Neural progenitor cell (in vitro differentiated cells): ENCODE measurements around the gene DNAJC9. TPM values are rescaled to one million over a fixed set of nuclear protein-coding genes. Genes with fewer than 3 reads are reported as not detected.

Experiments
- DNase-seq: peaks from one replicate; pipeline ENCODE4 v3.0.0-alpha.2; 2016; ENCODE audit warnings: low spot score
- H2AFZ ChIP-seq: fragments of 200-600 bp; sonication (generic); replicated peaks from 2 replicates; pipeline ENCODE4 v1.6.1; 2016; ENCODE audit warnings: antibody characterized with exemption
- H3F3A ChIP-seq: fragments of 200-600 bp; sonication (generic); 2 replicates; pipeline ENCODE4 v1.6.1; 2016; ENCODE audit warnings: antibody characterized with exemption, low read depth
- H3K27ac ChIP-seq: fragments of 200-600 bp; sonication (generic); 2 replicates; pipeline ENCODE4 v1.5.1; 2016; ENCODE audit warnings: mild to moderate bottlenecking
- H3K27me3 ChIP-seq: fragments of 200-600 bp; sonication (generic); 2 replicates; pipeline ENCODE4 v1.6.1; 2016; ENCODE audit warnings: mild to moderate bottlenecking, moderate library complexity
- H3K36me3 ChIP-seq: fragments of 200-600 bp; sonication (generic); 2 replicates; pipeline ENCODE4 v1.5.1; 2016
- H3K4me1 ChIP-seq: fragments of 200-600 bp; sonication (generic); 2 replicates; pipeline ENCODE4 v1.6.1; 2016; ENCODE audit warnings: mixed run types
- H3K4me2 ChIP-seq: fragments of 200-600 bp; sonication (generic); 2 replicates; pipeline ENCODE4 v1.6.1; 2016
- H3K4me3 ChIP-seq: fragments of 200-600 bp; sonication (generic); 2 replicates; pipeline ENCODE4 v1.5.1; 2016
- H3K79me2 ChIP-seq: fragments of 200-600 bp; sonication (generic); 2 replicates; pipeline ENCODE4 v1.6.1; 2016; ENCODE audit warnings: low read depth
- H3K9ac ChIP-seq: fragments of 200-600 bp; sonication (generic); 2 replicates; pipeline ENCODE4 v1.6.1; 2016
- H3K9me3 ChIP-seq: fragments of 200-600 bp; sonication (generic); 2 replicates; pipeline ENCODE4 v1.5.1; 2016; ENCODE audit warnings: low read depth
- H4K20me1 ChIP-seq: fragments of 200-600 bp; sonication (generic); 2 replicates; pipeline ENCODE4 v1.6.1; 2016; ENCODE audit warnings: low read depth
- H3K27ac Mint-ChIP-seq: 3 replicates; pipeline ENCODE4 v1.8.0; 2021; ENCODE audit warnings: mixed read lengths
- H3K27me3 Mint-ChIP-seq: 2 replicates; pipeline ENCODE4 v1.8.0; 2022; ENCODE audit warnings: low read depth, mild to moderate bottlenecking, inconsistent platforms, moderate library complexity, mixed read lengths; ENCODE audit not compliant: insufficient read depth
- H3K36me3 Mint-ChIP-seq: 3 replicates; pipeline ENCODE4 v1.8.0; 2021; ENCODE audit warnings: mixed read lengths
- H3K4me1 Mint-ChIP-seq: 3 replicates; pipeline ENCODE4 v1.8.0; 2021; ENCODE audit warnings: mixed read lengths
- H3K4me3 Mint-ChIP-seq: 3 replicates; pipeline ENCODE4 v1.8.0; 2021; ENCODE audit warnings: mild to moderate bottlenecking, moderate library complexity, mixed read lengths
- H3K9me3 Mint-ChIP-seq: 3 replicates; pipeline ENCODE4 v1.8.0; 2020; ENCODE audit warnings: mixed read lengths
- EZH2 ChIP-seq: fragments of 200-600 bp; sonication (generic); IDR thresholded peaks from 2 replicates; pipeline ENCODE4 v1.6.1; 2017; ENCODE audit warnings: antibody characterized with exemption, mild to moderate bottlenecking, moderate library complexity
- EZH2phosphoT487 ChIP-seq: fragments of 200-600 bp; sonication (generic); IDR thresholded peaks from 2 replicates; pipeline ENCODE4 v1.6.1; 2017; ENCODE audit warnings: antibody characterized with exemption
- total RNA-seq: library from RNA; depleted of rRNA; stranded (reverse); fragments of >200 nt; gene quantifications from 2 replicates; pipeline ENCODE4 v1.2.3, GENCODE V29; 2015; ENCODE audit warnings: low replicate concordance
- TF ChIP-seq, protein P1 (sequence below): fragments of 200-600 bp; sonication (generic); IDR thresholded peaks from 2 replicates; pipeline ENCODE4 v1.5.1; 2017; ENCODE audit warnings: antibody characterized with exemption, mild to moderate bottlenecking

DNAJC9 gene
- total RNA-seq, 1 donor from 2014 or later = 58.0 TPM

DNA sequence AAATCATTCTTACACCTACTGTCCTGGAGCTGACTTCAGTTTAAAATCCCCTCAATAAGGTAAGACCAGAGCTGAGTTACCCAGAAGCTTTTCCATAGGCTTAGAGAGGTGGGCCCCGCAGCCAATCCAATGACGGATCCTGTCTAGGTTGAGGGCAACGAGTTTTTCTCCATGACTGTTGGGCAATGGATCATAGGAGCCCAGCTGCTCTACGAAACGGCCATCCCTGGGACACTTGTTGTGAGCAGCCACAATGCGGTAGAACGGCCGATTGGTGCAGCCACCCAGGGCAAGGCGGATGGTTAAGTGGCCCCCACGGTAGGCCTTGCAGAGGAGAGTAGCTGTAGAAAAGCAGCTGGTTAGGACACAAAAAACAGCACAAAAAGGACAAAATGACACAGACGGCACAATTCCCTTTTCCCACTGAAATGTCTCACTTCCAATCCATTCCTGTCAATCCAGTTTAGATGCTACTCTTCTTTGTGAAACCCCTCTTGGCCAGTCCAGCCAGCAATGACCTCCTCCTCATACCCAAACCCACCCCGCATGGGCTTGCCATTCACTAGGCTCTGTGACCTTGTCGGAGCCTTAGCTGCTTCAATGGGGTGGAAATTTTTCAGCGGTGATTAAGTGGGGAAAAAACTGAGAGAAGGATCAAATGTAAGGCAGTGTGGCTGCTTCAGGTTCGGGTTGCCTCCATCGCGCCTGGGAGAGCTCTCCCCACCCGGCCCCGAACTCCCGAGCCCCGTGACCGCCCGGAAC, 4.8 kb upstream of the DNAJC9 start:
- Mint-ChIP-seq H3K36me3 (peaks cover 9% of the 10 kb centered on the region), H3K4me3 (peak overlapping the region; percentile 98), H3K9me3 (no peaks in the 10 kb centered on the region), H3K27ac (peak overlapping the region; percentile 97), H3K27me3 (peaks cover 4% of the 10 kb centered on the region), H3K4me1 (peaks cover 31% of the 10 kb centered on the region)
- Histone ChIP-seq H3K9me3 (no peaks in the 10 kb centered on the region), H3F3A (peaks cover 45% of the 10 kb centered on the region), H3K9ac (peak overlapping the region; percentile 94), H3K27me3 (no peaks in the 10 kb centered on the region), H3K4me1 (peaks cover 17% of the 10 kb centered on the region), H3K27ac (peak overlapping the region; percentile 70), H3K4me3 (peak overlapping the region; percentile 88), H3K4me2 (peak overlapping the region; percentile 99), H3K79me2 (peaks cover 66% of the 10 kb centered on the region), H4K20me1 (no peaks in the 10 kb centered on the region), H2AFZ (peak overlapping the region; percentile 34), H3K36me3 (peaks cover 5% of the 10 kb centered on the region)
- TF ChIP-seq EZH2 = no peak
- no peak for TF ChIP-seq EZH2phosphoT487
- TF ChIP-seq, protein P1, sequence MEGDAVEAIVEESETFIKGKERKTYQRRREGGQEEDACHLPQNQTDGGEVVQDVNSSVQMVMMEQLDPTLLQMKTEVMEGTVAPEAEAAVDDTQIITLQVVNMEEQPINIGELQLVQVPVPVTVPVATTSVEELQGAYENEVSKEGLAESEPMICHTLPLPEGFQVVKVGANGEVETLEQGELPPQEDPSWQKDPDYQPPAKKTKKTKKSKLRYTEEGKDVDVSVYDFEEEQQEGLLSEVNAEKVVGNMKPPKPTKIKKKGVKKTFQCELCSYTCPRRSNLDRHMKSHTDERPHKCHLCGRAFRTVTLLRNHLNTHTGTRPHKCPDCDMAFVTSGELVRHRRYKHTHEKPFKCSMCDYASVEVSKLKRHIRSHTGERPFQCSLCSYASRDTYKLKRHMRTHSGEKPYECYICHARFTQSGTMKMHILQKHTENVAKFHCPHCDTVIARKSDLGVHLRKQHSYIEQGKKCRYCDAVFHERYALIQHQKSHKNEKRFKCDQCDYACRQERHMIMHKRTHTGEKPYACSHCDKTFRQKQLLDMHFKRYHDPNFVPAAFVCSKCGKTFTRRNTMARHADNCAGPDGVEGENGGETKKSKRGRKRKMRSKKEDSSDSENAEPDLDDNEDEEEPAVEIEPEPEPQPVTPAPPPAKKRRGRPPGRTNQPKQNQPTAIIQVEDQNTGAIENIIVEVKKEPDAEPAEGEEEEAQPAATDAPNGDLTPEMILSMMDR = no peak
- DNase-seq = peak; percentile 21

DNA sequence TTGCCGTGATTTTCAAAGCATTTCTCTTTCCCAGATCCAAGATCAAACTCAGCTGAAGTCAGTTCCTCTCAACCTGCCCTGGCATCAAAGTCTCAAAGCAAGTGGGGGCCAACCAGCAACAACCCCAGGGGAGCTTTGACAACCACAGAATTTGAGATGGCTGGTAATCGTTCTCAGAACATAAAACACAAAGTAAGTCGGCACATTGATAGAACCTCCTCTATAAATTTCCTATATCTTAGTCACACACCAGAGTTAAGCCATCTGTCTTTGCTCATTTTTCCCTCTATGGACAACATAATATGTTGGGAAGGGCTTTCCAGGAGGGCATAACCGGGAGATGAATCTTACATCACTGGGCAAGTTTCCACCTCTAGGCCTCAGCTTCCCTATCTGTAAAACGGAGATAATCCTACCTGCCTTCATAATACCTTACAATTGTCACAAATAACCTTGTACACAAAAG, 1.2 kb upstream of the DNAJC9 start:
- Histone ChIP-seq H3K9ac (no peak overlapping the region), H3K9me3 (no peaks in the 10 kb centered on the region), H3K79me2 (peaks cover 88% of the 10 kb centered on the region), H3K4me2 (no peak overlapping the region), H3K36me3 (peaks cover 12% of the 10 kb centered on the region), H3K27ac (peak overlapping the region; percentile 49), H3F3A (peaks cover 58% of the 10 kb centered on the region), H3K4me3 (no peak overlapping the region), H3K27me3 (no peaks in the 10 kb centered on the region), H4K20me1 (peaks cover 16% of the 10 kb centered on the region), H3K4me1 (peaks cover 20% of the 10 kb centered on the region), H2AFZ (no peak overlapping the region)
- TF ChIP-seq, protein P1 = no peak
- TF ChIP-seq EZH2phosphoT487 = no peak
- no peak for TF ChIP-seq EZH2
- peaks cover 3% of the 10 kb centered on the region for H3K27me3 Mint-ChIP-seq
- H3K36me3 Mint-ChIP-seq = peaks cover 22% of the 10 kb centered on the region
- peaks cover 44% of the 10 kb centered on the region for H3K4me1 Mint-ChIP-seq
- peak overlapping the region; percentile 99 for H3K4me3 Mint-ChIP-seq
- no peak for DNase-seq
- H3K27ac Mint-ChIP-seq = no peak overlapping the region
- H3K9me3 Mint-ChIP-seq = no peaks in the 10 kb centered on the region

DNA sequence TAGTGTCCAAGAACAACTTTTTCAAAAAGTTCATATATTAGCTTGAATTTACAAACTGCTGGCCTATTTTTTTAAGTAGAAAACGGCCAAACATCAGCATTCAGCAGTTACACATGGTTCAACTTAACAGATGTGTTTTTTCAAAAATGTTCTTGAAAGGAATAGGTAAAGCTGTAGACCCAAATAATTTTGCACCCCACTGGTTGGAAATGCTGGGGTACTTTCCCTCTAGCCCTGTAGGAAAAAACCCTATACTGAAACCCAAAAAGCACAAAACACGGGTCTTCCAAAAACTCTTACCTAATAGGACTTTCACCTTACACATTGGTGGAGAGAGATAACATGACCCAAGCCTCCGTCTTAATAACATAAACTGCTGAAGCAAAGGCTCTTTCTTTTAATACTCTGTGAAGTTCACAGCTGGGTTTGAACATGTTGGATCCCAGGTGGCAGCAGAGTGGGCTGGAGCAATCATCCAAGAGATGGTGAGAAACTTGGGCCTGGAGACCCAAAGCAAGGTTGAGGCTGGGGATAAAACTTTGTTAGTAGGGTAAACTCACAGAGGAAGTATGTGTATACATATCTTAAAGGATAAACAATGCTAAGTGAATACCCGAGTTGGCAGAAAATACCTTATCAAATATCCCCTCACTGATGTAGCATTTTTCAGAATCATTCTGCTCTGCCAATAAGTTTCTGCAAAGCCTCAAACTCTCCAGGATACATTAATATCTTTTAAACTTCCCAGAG, 629 bp upstream of the DNAJC9 start:
- TF ChIP-seq, protein P1 = no peak
- no peak for TF ChIP-seq EZH2
- Histone ChIP-seq H3K9ac (no peak overlapping the region), H3K4me2 (peak overlapping the region; percentile 99), H2AFZ (no peak overlapping the region), H3K4me3 (peak overlapping the region; percentile 96), H3K9me3 (no peaks in the 10 kb centered on the region), H3K79me2 (peaks cover 85% of the 10 kb centered on the region), H3K36me3 (peaks cover 13% of the 10 kb centered on the region), H3K27me3 (no peaks in the 10 kb centered on the region), H4K20me1 (peaks cover 17% of the 10 kb centered on the region), H3K4me1 (peaks cover 19% of the 10 kb centered on the region), H3F3A (peaks cover 52% of the 10 kb centered on the region), H3K27ac (peak overlapping the region; percentile 49)
- H3K9me3 Mint-ChIP-seq = no peaks in the 10 kb centered on the region
- H3K4me1 Mint-ChIP-seq = peaks cover 41% of the 10 kb centered on the region
- peaks cover 2% of the 10 kb centered on the region for H3K27me3 Mint-ChIP-seq
- no peak for DNase-seq
- H3K36me3 Mint-ChIP-seq = peaks cover 26% of the 10 kb centered on the region
- H3K27ac Mint-ChIP-seq = no peak overlapping the region
- peak overlapping the region; percentile 99 for H3K4me3 Mint-ChIP-seq
